GM23248 (cell line): Measurements from ENCODE around the gene PLS3. TPM values are rescaled to one million over a fixed set of nuclear protein-coding genes. Genes with fewer than 3 reads are reported as not detected.
A peak's percentile ranks its signal among the peaks of the same experiment; 100 is the strongest.

ENCODE experiments used
- DNase-seq: peaks from one replicate; pipeline ENCODE4 v3.0.0-alpha.2; 2015
- H2AFZ ChIP-seq: fragments of 200-600 bp; sonication (generic); 2 replicates; pipeline ENCODE4 v1.6.1; 2016; ENCODE audit warnings: antibody characterized with exemption
- H3F3A ChIP-seq: fragments of 200-600 bp; sonication (generic); 2 replicates; pipeline ENCODE4 v1.6.1; 2016; ENCODE audit warnings: mild to moderate bottlenecking, antibody characterized with exemption, mixed run types; ENCODE audit not compliant: insufficient read depth
- H3K27ac ChIP-seq: fragments of 200-600 bp; sonication (generic); 2 replicates; pipeline ENCODE4 v1.5.1; 2016; ENCODE audit warnings: mild to moderate bottlenecking
- H3K27me3 ChIP-seq: fragments of 200-600 bp; sonication (generic); replicated peaks from 2 replicates; pipeline ENCODE4 v1.6.1; 2016; ENCODE audit warnings: mild to moderate bottlenecking; ENCODE audit not compliant: insufficient read depth
- H3K36me3 ChIP-seq: fragments of 200-600 bp; sonication (generic); 2 replicates; pipeline ENCODE4 v1.6.1; 2016; ENCODE audit warnings: low read depth, mild to moderate bottlenecking
- H3K4me1 ChIP-seq: fragments of 200-600 bp; sonication (generic); 2 replicates; pipeline ENCODE4 v1.6.1; 2016; ENCODE audit warnings: mild to moderate bottlenecking; ENCODE audit not compliant: insufficient read depth
- H3K4me2 ChIP-seq: fragments of 200-600 bp; sonication (generic); one replicate; pipeline ENCODE4 v1.6.1; 2016; ENCODE audit warnings: mild to moderate bottlenecking; ENCODE audit not compliant: unreplicated experiment
- H3K4me3 ChIP-seq: fragments of 200-600 bp; sonication (generic); 2 replicates; pipeline ENCODE4 v1.5.1; 2016; ENCODE audit warnings: mild to moderate bottlenecking
- H3K79me2 ChIP-seq: fragments of 200-600 bp; sonication (generic); 2 replicates; pipeline ENCODE4 v1.6.1; 2016; ENCODE audit warnings: mild to moderate bottlenecking; ENCODE audit not compliant: insufficient read depth
- H3K9ac ChIP-seq: fragments of 200-600 bp; sonication (generic); 2 replicates; pipeline ENCODE4 v1.6.1; 2016; ENCODE audit warnings: mild to moderate bottlenecking
- H3K9me2 ChIP-seq: fragments of 200-600 bp; sonication (generic); 2 replicates; pipeline ENCODE4 v1.6.1; 2016; ENCODE audit warnings: mixed run types, mild to moderate bottlenecking, moderate library complexity; ENCODE audit not compliant: insufficient read depth
- H3K9me3 ChIP-seq: fragments of 200-600 bp; sonication (generic); one replicate; pipeline ENCODE4 v1.6.1; 2017; ENCODE audit warnings: low read depth
- H4K20me1 ChIP-seq: fragments of 200-600 bp; sonication (generic); 2 replicates; pipeline ENCODE4 v1.6.0; 2016; ENCODE audit not compliant: insufficient read depth
- EZH2 ChIP-seq: fragments of 200-600 bp; sonication (generic); IDR thresholded peaks from 2 replicates; pipeline ENCODE4 v1.6.1; 2018; ENCODE audit warnings: antibody characterized with exemption, mild to moderate bottlenecking; ENCODE audit not compliant: insufficient read depth, poor library complexity, severe bottlenecking
- EZH2phosphoT487 ChIP-seq: fragments of 200-600 bp; sonication (generic); IDR thresholded peaks from 2 replicates; pipeline ENCODE4 v1.6.1; 2018; ENCODE audit warnings: antibody characterized with exemption, moderate library complexity, mild to moderate bottlenecking, low read depth; ENCODE audit not compliant: insufficient read depth
- WGBS, 2 experiments: methylation state at CpG; one replicate each; pipeline ENCODE4 v1.1.6; 2015 to 2017; ENCODE audit warnings: low lambda C conversion rate in 2 of 2, low coverage in 1 of 2; ENCODE audit errors: missing lambda C conversion rate in 2 of 2; 5-methylcytosine and 5-hydroxymethylcytosine counted together
- in situ Hi-C: fragments of 300-500 bp; cut with MboI; formaldehyde crosslinking; loops from 2 replicates; pipeline ENCODE4 v1.15.0; 2020
- polyA plus RNA-seq: library from polyadenylated mRNA; unstranded; fragments of >200 nt; fragmentation: Nextera tagmentation; extraction: Ambion mirVana; gene quantifications from 2 replicates; pipeline ENCODE4 v1.2.1, GENCODE V29; 2016
- total RNA-seq: library from RNA; depleted of rRNA; stranded (reverse); fragments of >200 nt; shearing (Covaris generic); gene quantifications from 2 replicates; pipeline ENCODE4 v1.2.3, GENCODE V29; 2014

Gene PLS3
- total and polyA plus RNA-seq, 2 experiments from 2014 or later = 118 to 137 TPM

DNA sequence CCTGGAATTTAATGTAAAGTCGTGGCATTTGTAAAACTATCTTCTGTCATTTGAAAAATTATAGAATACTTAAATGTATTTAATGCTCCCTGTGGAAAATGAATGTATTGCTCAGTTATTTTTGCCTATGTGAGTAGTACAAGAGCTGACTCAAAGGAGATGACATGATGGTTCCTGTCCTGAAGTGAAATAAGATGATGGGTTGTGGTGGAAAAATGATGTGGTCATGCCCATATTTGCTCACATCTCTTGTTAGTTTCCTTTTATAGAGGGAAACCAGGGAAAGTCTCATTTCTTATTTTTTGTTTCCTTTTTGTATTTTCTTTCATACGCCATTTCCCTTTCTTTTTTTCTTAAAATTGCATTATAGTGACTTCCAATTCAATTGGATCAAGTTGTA is 23.7 kb downstream of the PLS3 start:
- Histone ChIP-seq H3F3A (peaks cover 32% of the 10 kb centered on the region; the same call in 1 of the 2 replicates), H3K9me3 (no peaks in the 10 kb centered on the region), H3K4me3 (peak overlapping the region; percentile 67), H3K9ac (peak overlapping the region; percentile 70), H2AFZ (no peak overlapping the region), H3K79me2 (peaks cover 98% of the 10 kb centered on the region), H4K20me1 (no peaks in the 10 kb centered on the region), H3K9me2 (no peaks in the 10 kb centered on the region), H3K4me1 (peaks cover 44% of the 10 kb centered on the region), H3K27ac (peak overlapping the region; percentile 77), H3K36me3 (no peaks in the 10 kb centered on the region), H3K4me2 (peak overlapping the region; percentile 76), H3K27me3 (no peaks in the 10 kb centered on the region)
- no peak for TF ChIP-seq EZH2
- TF ChIP-seq EZH2phosphoT487 = no peak
- in situ Hi-C loops = no loop called here
- DNase-seq = peak; percentile 74
- 20 to 21% methylated on average over 2 of the region's 2 CpGs for WGBS, 2 experiments

DNA sequence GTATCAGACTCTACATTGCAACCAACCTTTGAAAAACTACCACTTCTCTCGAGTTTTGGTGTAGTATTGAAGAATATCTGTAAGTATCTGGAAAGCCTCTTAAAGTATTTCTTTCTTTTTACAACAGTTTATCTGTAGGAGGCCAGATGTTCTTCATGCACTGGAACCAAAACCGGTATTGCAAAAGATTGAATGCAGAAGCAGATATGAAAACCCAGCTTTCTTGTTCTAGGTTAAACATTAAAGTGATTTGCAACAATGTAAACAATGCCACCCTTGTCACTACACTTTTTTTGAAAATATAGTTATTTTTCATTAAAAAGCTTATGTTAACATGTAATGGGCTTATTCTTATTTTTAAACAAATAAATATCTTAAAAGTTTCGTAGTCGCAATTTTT is 27.2 kb downstream of the PLS3 start:
- H3K4me3 ChIP-seq = no peak overlapping the region
- H3K4me2 ChIP-seq = no peak overlapping the region
- no peak overlapping the region for H2AFZ ChIP-seq
- peaks cover 98% of the 10 kb centered on the region for H3K79me2 ChIP-seq
- no peak for DNase-seq
- no peak overlapping the region for H3K27ac ChIP-seq
- no peaks in the 10 kb centered on the region for H3K36me3 ChIP-seq
- in situ Hi-C loops = no loop called here
- no peaks in the 10 kb centered on the region for H3K27me3 ChIP-seq
- no peaks in the 10 kb centered on the region for H4K20me1 ChIP-seq
- H3K9me3 ChIP-seq = no peaks in the 10 kb centered on the region
- H3K9ac ChIP-seq = no peak overlapping the region
- H3K4me1 ChIP-seq = peaks cover 23% of the 10 kb centered on the region
- peaks cover 21% of the 10 kb centered on the region; the same call in 1 of the 2 replicates for H3F3A ChIP-seq
- WGBS, 2 experiments = 15 to 19% methylated on average over 4 of the region's 4 CpGs
- H3K9me2 ChIP-seq = no peaks in the 10 kb centered on the region
- TF ChIP-seq EZH2 (no peak), EZH2phosphoT487 (no peak)

DNA sequence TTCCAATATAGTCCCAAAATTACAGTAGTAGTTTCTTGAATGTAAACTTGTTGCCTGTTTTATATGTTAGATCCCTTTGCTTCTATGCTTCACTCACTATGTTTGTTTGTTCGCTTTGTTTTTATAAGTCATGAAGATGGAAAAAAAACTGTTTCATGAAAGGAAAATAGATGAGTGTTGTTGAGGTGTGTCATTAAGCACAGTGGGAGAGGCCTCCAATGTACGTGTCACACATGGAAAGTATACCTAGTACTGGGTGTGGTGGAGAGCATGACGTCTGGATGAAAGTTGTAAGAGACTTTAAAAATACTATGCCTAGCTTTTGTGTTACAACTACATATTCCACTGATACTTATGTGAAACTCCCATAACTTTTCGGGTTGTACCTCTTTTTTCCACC is 28.4 kb downstream of the PLS3 start:
- Histone ChIP-seq H3K27ac (no peak overlapping the region), H3F3A (peaks cover 10% of the 10 kb centered on the region; the same call in 1 of the 2 replicates), H2AFZ (no peak overlapping the region), H4K20me1 (no peaks in the 10 kb centered on the region), H3K9ac (no peak overlapping the region), H3K4me3 (no peak overlapping the region), H3K9me2 (no peaks in the 10 kb centered on the region), H3K27me3 (no peaks in the 10 kb centered on the region), H3K4me2 (no peak overlapping the region), H3K36me3 (no peaks in the 10 kb centered on the region), H3K79me2 (peaks cover 98% of the 10 kb centered on the region), H3K9me3 (no peaks in the 10 kb centered on the region), H3K4me1 (peaks cover 24% of the 10 kb centered on the region)
- no peak for TF ChIP-seq EZH2phosphoT487
- TF ChIP-seq EZH2 = no peak
- 77 to 82% methylated on average over 4 of the region's 4 CpGs for WGBS, 2 experiments
- DNase-seq = peak; percentile 38
- in situ Hi-C loops = no loop called here

DNA sequence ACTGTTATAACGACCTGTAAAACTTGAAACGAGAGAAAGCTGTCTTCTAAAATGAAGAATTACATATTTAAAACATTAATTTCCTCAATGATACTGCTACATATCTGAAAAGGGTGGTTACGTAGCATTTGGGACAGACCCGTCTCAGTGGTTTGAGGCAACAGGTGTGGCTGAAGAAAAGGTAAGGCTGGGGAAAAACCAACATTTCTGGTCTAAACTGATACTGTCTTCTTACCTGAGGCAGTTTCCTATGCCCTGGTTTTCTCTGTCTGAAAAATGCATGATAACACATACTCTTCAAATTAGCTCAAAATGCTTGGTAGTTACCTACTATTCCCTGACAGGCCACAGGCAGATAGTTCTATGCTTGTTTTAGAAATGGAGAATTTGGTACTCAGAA is 30.4 kb downstream of the PLS3 start:
- H3K4me1 ChIP-seq = peaks cover 25% of the 10 kb centered on the region
- WGBS, 2 experiments = 92 to 93% methylated on average over 4 of the region's 4 CpGs
- no peak overlapping the region for H3K4me3 ChIP-seq
- no peaks in the 10 kb centered on the region for H4K20me1 ChIP-seq
- H3K9ac ChIP-seq = no peak overlapping the region
- H3K27ac ChIP-seq = no peak overlapping the region
- no peaks in the 10 kb centered on the region for H3K9me2 ChIP-seq
- DNase-seq = no peak
- in situ Hi-C loops = no loop called here
- no peaks in the 10 kb centered on the region for H3F3A ChIP-seq
- peaks cover 100% of the 10 kb centered on the region for H3K79me2 ChIP-seq
- H3K4me2 ChIP-seq = no peak overlapping the region
- no peaks in the 10 kb centered on the region for H3K36me3 ChIP-seq
- no peaks in the 10 kb centered on the region for H3K27me3 ChIP-seq
- H2AFZ ChIP-seq = no peak overlapping the region
- no peaks in the 10 kb centered on the region for H3K9me3 ChIP-seq
- no peak for TF ChIP-seq EZH2
- no peak for TF ChIP-seq EZH2phosphoT487
